Right lobe of liver (tissue), 6 donors: ENCODE data around the gene MB21D2. TPM values are rescaled to one million over a fixed set of nuclear protein-coding genes. Genes with fewer than 3 reads are reported as not detected.

Experiments used
- ATAC-seq, 4 donors: fragments of 200-7000 bp; cut with Tn5 transposase; one replicate each; pipeline ENCODE4 v1.9.1; 2020; ENCODE audit warnings: mild to moderate bottlenecking in 4 of 4, moderate library complexity in 4 of 4
- DNase-seq, 3 donors: peaks; one replicate each; pipeline ENCODE4 v3.0.0-alpha.2; 2020
- H3K27ac ChIP-seq, 3 donors: fragments of 200-600 bp; one replicate each; pipeline ENCODE4 v1.8.0; 2022
- H3K27me3 ChIP-seq, 2 donors: fragments of 200-600 bp; one replicate each; pipeline ENCODE4 v1.8.0; 2022
- H3K36me3 ChIP-seq, 4 donors: fragments of 200-600 bp; sonication (generic) in 1 of 4; one replicate each; pipeline versions ENCODE4 v1.5.1 to v1.8.0; 2017 to 2022; ENCODE audit warnings: control low read depth in 1 of 4
- H3K4me1 ChIP-seq, 4 donors: fragments of 200-600 bp; sonication (generic) in 1 of 4; one replicate each; pipeline versions ENCODE4 v1.5.1 to v1.8.0; 2017 to 2022; ENCODE audit warnings: control low read depth in 1 of 4
- H3K4me3 ChIP-seq, 3 donors: fragments of 200-600 bp; one replicate each; pipeline ENCODE4 v1.8.0; 2022
- H3K9me3 ChIP-seq, 4 donors: fragments of 200-600 bp; sonication (generic) in 1 of 4; one replicate each; pipeline versions ENCODE4 v1.5.1 to v1.8.0; 2017 to 2022; ENCODE audit warnings: control low read depth in 1 of 4
- CTCF ChIP-seq, 4 donors: fragments of 200-600 bp in 3 of 4; fragments of 450-650 bp in 1 of 4; IDR thresholded peaks; one replicate each; pipeline versions ENCODE4 v1.5.1 to v1.8.0; 2016 to 2022; ENCODE audit warnings: antibody characterized with exemption in 4 of 4, mild to moderate bottlenecking in 2 of 4
- POLR2A ChIP-seq: fragments of 450-650 bp; IDR thresholded peaks from one replicate; pipeline ENCODE4 v1.6.1; 2017; ENCODE audit warnings: antibody characterized with exemption, mild to moderate bottlenecking
- WGBS: methylation state at CpG from one replicate; pipeline ENCODE4 v1.1.6; 2018; ENCODE audit warnings: low coverage, low lambda C conversion rate; ENCODE audit not compliant: insufficient coverage; ENCODE audit errors: missing lambda C conversion rate; 5-methylcytosine and 5-hydroxymethylcytosine counted together
- intact Hi-C, 2 donors: fragments of 100-400 bp; cut with DNase I; formaldehyde crosslinking; loops; one replicate each; pipeline versions ENCODE4 v1.11.2 to v1.14.1; 2022
- total RNA-seq, 6 experiments: library from RNA; depleted of rRNA in 2 of 6; stranded (reverse); fragments of >200 nt in 2 of 6; fragmentation: NEBNext Ultra II Directional in 3 of 6; extraction: Animal tissue kit (Norgen Biotek cat#: 25700) in 3 of 6; gene quantifications; one replicate each; pipeline versions ENCODE4 v1.1.0 to v1.2.4, GENCODE V29; 2016 to 2023
- donor health status: DM: no; HTN: yes; CAD: no.
- donor health status: DM: no; HTN: no; CAD: no.
- donor health status: DM: no; HTN: no; CAD: no.
- donor health status: DM: no; HTN: yes; CAD: no.
- donor health status: DM: no; HTN: yes; CAD: no.

Gene MB21D2
- total RNA-seq, 6 experiments from 2014 or later: 0.15 to 0.86 (median 0.31) TPM; not detected in 1

DNA sequence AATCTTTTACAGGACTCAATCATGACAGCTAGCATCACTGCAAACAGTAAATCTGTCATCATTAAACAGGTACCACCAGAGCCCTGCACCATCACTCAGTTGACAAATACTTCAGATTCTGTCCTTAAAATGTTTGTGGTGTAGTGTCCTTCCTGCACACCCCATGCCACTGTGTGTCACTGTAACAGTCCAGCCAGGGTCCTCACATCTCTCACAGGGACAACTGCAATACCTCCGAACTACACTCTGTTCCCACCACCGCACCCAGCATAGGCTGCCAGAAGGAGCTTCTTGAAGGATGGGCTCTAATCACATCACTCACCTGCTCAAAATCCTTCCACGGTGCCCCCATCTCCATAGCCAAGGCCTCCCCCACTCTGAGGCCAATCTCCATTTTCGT lies 100.2 kb downstream of the MB21D2 start:
- Histone ChIP-seq H3K36me3 (no peaks in the 10 kb centered on the region), H3K4me3 (no peak overlapping the region), H3K4me1 (no peaks in the 10 kb centered on the region), H3K27me3 (no peaks in the 10 kb centered on the region), H3K27ac (no peak overlapping the region), H3K9me3 (no peaks in the 10 kb centered on the region)
- TF ChIP-seq POLR2A (no peak), CTCF (IDR thresholded peaks at IDR 0.05) (no peak)
- DNase-seq (no peak), ATAC-seq (no peak)
- 76% methylated on average over 4 of the region's 4 CpGs for WGBS
- intact Hi-C loops: loop anchor here (5.0 to 10.0 kb wide), 3 partner anchors 225 to 757 kb away; no protein-coding TSS in a partner anchor

- WGBS: 60% methylated on average over 1 of the region's 1 CpG
- no peaks in the 10 kb centered on the region for H3K4me1 ChIP-seq
- DNase-seq (no peak), ATAC-seq (no peak)
- H3K4me3 ChIP-seq: no peak overlapping the region
- intact Hi-C loops: loop anchor here (5.0 to 10.0 kb wide), 3 partner anchors 225 to 758 kb away; no protein-coding TSS in a partner anchor
- no peak overlapping the region for H3K27ac ChIP-seq
- H3K27me3 ChIP-seq: no peaks in the 10 kb centered on the region
- H3K9me3 ChIP-seq: no peaks in the 10 kb centered on the region
- no peaks in the 10 kb centered on the region for H3K36me3 ChIP-seq
- TF ChIP-seq POLR2A: no peak
- no peak for TF ChIP-seq CTCF (IDR thresholded peaks at IDR 0.05)
Observed at GRCh38 chr3:192817053-192817452, 100.6 kb downstream of the MB21D2 start.

DNA sequence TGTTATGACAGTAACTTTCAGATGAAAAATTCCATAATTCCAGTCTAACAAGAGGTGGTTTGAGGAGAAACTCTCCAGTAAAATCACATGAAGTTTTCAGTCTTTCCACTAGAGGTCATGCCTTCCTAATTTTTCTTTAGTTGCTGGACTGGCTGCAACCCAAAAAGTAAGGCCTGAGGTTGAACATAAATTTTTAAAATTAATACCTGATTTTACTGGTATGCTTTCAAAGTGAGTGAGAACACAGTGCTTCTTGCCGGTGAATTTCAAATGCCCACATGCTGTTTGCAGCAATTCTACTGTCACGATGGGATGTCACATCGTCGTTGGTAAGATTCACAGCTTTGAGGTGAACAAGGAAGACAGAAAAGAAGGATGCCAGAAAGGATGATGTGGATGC lies 101.3 kb downstream of the MB21D2 start:
- DNase-seq (no peak), ATAC-seq (peak; percentile 64 to 72 (median 69))
- WGBS: 73% methylated on average over 4 of the region's 4 CpGs
- Histone ChIP-seq H3K4me1 (no peaks in the 10 kb centered on the region), H3K9me3 (no peaks in the 10 kb centered on the region), H3K27ac (no peak overlapping the region), H3K4me3 (no peak overlapping the region), H3K36me3 (no peaks in the 10 kb centered on the region), H3K27me3 (no peaks in the 10 kb centered on the region)
- TF ChIP-seq POLR2A (no peak), CTCF (IDR thresholded peaks at IDR 0.05) (peak; percentile 60 to 87 (median 68))
- intact Hi-C loops: loop anchor here (5.0 to 10.0 kb wide), 3 partner anchors 226 to 758 kb away; no protein-coding TSS in a partner anchor

DNA sequence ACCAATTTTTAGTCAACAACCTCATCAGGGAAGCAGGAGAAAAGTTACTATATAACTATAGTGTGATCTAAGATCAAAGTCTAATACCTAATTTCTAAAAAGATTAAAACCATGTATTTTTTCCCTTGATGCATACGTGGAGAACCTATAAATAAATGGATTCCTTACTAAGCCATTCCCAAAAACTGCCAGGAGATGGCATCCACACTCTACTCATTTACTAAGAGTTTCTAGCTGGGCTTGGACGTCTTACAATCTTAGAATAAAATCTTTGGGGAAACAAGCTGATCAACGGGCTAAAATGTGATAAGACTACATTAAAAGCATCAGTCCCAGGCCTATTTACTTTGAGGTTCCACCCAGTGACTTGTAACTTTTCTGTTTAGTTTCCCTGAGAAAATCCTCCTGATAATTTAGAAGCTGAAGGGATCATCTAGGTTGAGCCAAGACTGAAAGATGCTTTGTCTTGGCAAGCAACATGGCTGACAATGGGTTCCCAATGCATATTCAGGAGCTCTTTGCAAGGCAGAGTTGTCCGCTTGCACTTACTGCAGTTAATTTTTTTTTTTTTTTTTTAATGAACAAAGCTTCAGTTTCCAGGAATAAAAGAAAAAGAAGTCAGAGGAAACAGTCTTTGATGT lies 104.8 kb downstream of the MB21D2 start:
- Histone ChIP-seq H3K4me1 (no peaks in the 10 kb centered on the region), H3K27me3 (no peaks in the 10 kb centered on the region), H3K4me3 (no peak overlapping the region), H3K27ac (no peak overlapping the region), H3K9me3 (no peaks in the 10 kb centered on the region), H3K36me3 (no peaks in the 10 kb centered on the region)
- 7% methylated on average over 4 of the region's 4 CpGs for WGBS
- intact Hi-C loops: loop anchor here in 1 of 2 donors (10.0 kb wide), 2 partner anchors 232 to 762 kb away; no protein-coding TSS in a partner anchor
- TF ChIP-seq CTCF (IDR thresholded peaks at IDR 0.05): peak; percentile 54 to 68 (median 64)
- TF ChIP-seq POLR2A: no peak
- peak; percentile 71 to 84 (median 76) for ATAC-seq
- DNase-seq: no peak
